Measurements from ENCODE around the gene DCC. TPM values are rescaled to one million over a fixed set of nuclear protein-coding genes. Genes with fewer than 3 reads are reported as not detected.

DCC gene
- polyA plus RNA-seq, 2 of the 4 experiments (the other 2 are of a cell fraction), result 0.12 TPM; not detected in 1

- no peak for FAIRE-seq
- WGBS (ENCODE audit: missing lambda C conversion rate), result 48% methylated on average over 3 of the region's 3 CpGs
- TF ChIP-seq ELK1 (IDR thresholded peaks at IDR 0.05; ENCODE audit: low read depth, low read length) (no peak), CBX8 (IDR thresholded peaks at IDR 0.05) (no peak), CHD4 (IDR thresholded peaks at IDR 0.05; ENCODE audit: borderline replicate concordance) (no peak), BHLHE40 (IDR thresholded peaks at IDR 0.05; ENCODE audit: low read depth, low read length) (no peak), TP53 (CRISPR knock-in tag; IDR thresholded peaks at IDR 0.05) (no peak), ZFP36 (IDR thresholded peaks at IDR 0.05; ENCODE audit: borderline replicate concordance, partially characterized antibody) (no peak), NPAS2 (CRISPR knock-in tag; IDR thresholded peaks at IDR 0.05; ENCODE audit: borderline replicate concordance) (no peak), JUNB (IDR thresholded peaks at IDR 0.05) (no peak), SMC3 (IDR thresholded peaks at IDR 0.05) (no peak), KDM5A (IDR thresholded peaks at IDR 0.05) (no peak), EHMT2 (IDR thresholded peaks at IDR 0.05; ENCODE audit: low read depth) (no peak), RAD21 (conservative IDR thresholded peaks at IDR 0.05 in 1 of 2, IDR thresholded peaks at IDR 0.05 in 1 of 2) (no peak), FOXS1 (CRISPR knock-in tag; IDR thresholded peaks at IDR 0.05) (no peak)
- CTCF ChIA-PET, result no interaction called here
- H3K4me2 ChIP-seq, result no peak overlapping the region
- no peak for DNase-seq (ENCODE audit: low read depth in 1 of 2, low spot score in 1 of 2)
- H3K4me1 ChIP-seq, result no peaks in the 10 kb centered on the region
- H3K4me3 ChIP-seq, result no peak overlapping the region
- no peak for ATAC-seq
- H3K9me3 ChIP-seq, result no peaks in the 10 kb centered on the region
- POLR2A ChIA-PET, result no interaction called here
- no peak overlapping the region for H3K27ac ChIP-seq
Observed at GRCh38 chr18:52620926-52621439, 281.0 kb downstream of the DCC start.

- no peak for ATAC-seq
Observed at GRCh38 chr18:52624702-52625101, 284.7 kb downstream of the DCC start.

More at GRCh38 chr18:52624702-52625101, 284.7 kb downstream of the DCC start:
- CTCF ChIA-PET, result no interaction called here
- TF ChIP-seq CTCF (IDR thresholded peaks at IDR 0.05) (no peak), ZFP36 (IDR thresholded peaks at IDR 0.05; ENCODE audit: borderline replicate concordance, partially characterized antibody) (no peak), KDM1A (IDR thresholded peaks at IDR 0.05; ENCODE audit: low read depth) (no peak), MAX (IDR thresholded peaks at IDR 0.05) (no peak), KDM5A (IDR thresholded peaks at IDR 0.05) (no peak), CBX2 (IDR thresholded peaks at IDR 0.05; ENCODE audit: borderline replicate concordance, low read depth) (no peak), CBX8 (IDR thresholded peaks at IDR 0.05) (no peak), NFE2L2 (conservative IDR thresholded peaks at IDR 0.05; ENCODE audit: low read length) (no peak), ZSCAN20 (CRISPR knock-in tag; IDR thresholded peaks at IDR 0.05) (no peak), FOXS1 (CRISPR knock-in tag; IDR thresholded peaks at IDR 0.05) (no peak), CHD2 (IDR thresholded peaks at IDR 0.05; ENCODE audit: low read length, partially characterized antibody) (no peak), CEBPB (IDR thresholded peaks at IDR 0.05) (no peak), BCL3 (IDR thresholded peaks at IDR 0.05) (no peak), HMGXB4 (CRISPR knock-in tag; IDR thresholded peaks at IDR 0.05; ENCODE audit: borderline replicate concordance) (no peak), TP53 (CRISPR knock-in tag; IDR thresholded peaks at IDR 0.05) (no peak), HOXB13 (CRISPR knock-in tag; IDR thresholded peaks at IDR 0.05; ENCODE audit: low read depth) (no peak)
- FAIRE-seq, result no peak
- WGBS (ENCODE audit: missing lambda C conversion rate), result 80% methylated on average over 5 of the region's 5 CpGs
- Histone ChIP-seq H3K4me3 (no peak overlapping the region), H3K27ac (no peak overlapping the region), H3K9me3 (no peaks in the 10 kb centered on the region), H3K4me1 (no peaks in the 10 kb centered on the region), H3K4me2 (no peak overlapping the region)
- DNase-seq (ENCODE audit: low read depth in 1 of 2, low spot score in 1 of 2), result no peak
- POLR2A ChIA-PET, result no interaction called here

Data from A549 (cell line).